Amniotic epithelial cell (primary cell): ENCODE measurements around the gene IFNAR1.
A peak's percentile ranks its signal among the peaks of the same experiment; 100 is the strongest.
"Not testable (repeated sequence)": the region's sequence is repeated elsewhere in the genome, so short reads cannot be mapped to it uniquely, and the experiment has no call there.

Experiments used
- DNase-seq: peaks from one replicate; pipeline ENCODE4 v3.0.0-alpha.2; 2010; ENCODE audit warnings: low read depth

Gene IFNAR1

DNA sequence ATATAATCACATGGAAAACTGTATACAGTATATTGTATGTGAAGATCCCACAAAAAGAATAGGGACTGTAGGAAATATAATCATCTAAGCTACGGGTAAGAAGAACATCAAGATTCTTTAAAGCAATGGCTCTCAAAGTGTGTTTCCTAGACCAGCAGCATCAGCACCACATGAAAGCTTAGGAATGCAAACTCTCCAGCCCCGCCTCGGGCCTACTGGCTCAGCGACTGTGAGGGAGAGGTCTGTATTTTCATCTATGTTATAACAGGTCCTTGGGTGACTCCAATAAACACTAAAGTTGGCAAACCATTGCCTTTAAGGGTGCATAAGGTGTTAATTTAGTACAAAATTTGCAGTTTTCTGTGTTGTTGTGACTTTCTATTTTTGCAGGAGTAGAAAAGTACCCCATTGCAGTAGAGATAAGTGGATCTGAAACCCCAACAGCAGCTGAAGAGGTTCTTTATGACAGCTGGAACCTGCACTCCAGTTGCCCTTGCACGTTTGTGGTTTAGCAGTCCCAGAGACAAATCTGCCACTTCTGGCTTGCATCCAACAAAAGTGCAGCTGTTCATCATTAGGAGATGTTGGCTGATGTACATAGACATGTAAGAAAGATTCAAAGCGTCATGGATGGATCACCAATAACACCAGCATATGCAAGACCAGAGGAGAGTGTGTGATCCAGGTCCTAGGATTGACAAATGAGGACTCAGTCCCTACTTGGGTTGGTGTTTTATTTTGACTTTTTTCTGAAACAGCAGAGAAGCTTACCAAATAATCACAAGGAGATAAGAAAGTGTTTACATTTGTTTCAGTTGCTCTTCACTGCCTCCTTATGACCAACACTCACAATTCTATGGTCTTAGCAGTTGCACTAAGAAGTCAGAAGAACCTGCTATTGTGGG lies 15.9 kb upstream of the IFNAR1 start:
- DNase-seq, result peak; percentile 43

GRCh38 chr21:33309778-33310177 lies 15.0 kb upstream of the IFNAR1 start:
- no peak for DNase-seq

DNA sequence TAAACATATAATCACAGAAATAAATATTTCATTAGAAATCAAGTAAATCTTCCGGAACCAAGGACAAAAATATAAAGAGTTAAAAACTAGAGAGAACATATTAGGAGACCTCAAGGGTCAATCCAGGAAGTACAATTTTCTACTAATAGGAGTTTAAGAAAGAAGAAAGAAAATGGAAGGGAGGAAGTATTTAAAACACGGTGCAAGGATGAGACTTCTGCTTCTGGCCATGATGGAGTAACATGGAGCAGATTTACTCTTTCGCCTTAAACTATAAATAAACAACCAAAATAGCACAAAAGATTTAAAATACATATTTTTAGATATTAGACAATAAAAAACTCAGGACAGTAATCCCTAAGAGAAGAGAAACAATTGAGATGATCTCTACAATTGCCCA lies 12.6 kb upstream of the IFNAR1 start:
- DNase-seq, result no peak

GRCh38 chr21:33313183-33313582 lies 11.6 kb upstream of the IFNAR1 start:
- DNase-seq, result no peak

GRCh38 chr21:33313611-33314010 lies 11.2 kb upstream of the IFNAR1 start:
- no peak for DNase-seq

GRCh38 chr21:33314111-33314510 lies 10.7 kb upstream of the IFNAR1 start:
- peak; percentile 93 for DNase-seq

DNA sequence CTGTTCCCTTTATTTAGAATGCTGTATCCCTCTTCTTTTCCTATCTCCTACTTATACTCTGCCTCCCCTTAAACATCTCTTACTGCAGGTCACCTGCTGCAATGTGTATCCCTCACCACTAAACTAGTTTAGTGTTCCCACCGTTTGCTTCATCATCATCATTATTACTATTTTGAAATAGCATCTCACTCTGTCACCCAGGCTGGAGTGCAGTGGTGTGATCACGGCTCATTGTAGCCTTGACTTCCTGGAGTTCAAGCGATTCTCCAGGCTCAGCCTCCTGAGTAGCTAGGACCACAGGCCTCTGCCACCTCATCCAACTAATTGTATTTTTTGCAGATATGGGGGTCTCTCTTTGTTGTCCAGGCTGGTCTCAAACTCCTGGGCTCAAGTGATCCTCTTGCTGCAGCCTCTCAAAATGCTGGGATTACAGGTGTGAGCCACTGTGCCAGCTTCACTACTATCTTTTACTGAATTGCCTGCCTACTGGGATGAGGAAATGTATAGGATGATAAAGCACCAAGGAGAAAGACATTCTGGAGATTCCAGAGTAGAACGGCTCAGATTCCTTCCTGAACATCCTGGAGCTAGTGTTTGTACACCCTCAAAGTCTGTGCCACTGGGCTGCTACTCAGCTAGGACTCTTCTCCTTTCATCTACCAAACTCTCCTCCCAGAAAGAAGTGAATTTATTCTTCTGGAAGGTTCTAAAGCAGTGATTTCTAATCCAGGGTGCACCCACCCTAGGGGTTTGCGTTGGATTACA lies 8.6 kb upstream of the IFNAR1 start:
- DNase-seq, result no peak

GRCh38 chr21:33317145-33317544 lies 7.6 kb upstream of the IFNAR1 start:
- DNase-seq, result no peak

DNA sequence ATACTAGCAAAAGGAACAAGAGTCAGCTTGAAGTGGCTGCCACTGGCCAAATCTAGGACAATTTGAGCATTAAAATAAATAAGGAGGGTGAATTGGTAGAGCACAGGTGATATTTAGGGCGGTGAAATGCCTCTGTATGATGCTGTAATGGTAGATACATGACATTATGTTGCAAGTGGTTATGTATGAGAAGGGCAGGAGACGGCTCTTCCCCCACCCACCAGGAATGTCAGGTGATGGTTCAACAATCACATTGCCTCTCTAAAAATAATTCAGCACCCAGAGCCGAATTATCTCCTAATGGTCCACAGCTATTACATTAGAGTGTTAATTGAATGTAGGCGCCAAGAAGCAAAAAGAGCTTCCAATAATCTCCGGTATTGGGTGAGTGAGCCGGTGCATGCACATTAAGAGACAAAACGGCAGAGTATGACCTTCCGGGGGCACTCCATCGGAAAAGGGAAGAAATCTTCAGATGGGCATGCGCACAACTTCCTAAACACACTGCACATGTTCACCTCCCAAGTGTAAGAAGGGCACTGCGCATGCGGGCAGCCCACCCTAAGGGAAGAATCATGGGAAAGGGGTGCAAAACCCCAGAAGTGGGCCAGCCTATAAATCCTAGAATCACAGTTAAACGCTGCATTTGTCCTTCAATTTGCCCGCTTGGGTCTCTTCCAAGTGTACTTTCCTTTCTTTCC lies 6.8 kb upstream of the IFNAR1 start:
- DNase-seq, result no peak

DNA sequence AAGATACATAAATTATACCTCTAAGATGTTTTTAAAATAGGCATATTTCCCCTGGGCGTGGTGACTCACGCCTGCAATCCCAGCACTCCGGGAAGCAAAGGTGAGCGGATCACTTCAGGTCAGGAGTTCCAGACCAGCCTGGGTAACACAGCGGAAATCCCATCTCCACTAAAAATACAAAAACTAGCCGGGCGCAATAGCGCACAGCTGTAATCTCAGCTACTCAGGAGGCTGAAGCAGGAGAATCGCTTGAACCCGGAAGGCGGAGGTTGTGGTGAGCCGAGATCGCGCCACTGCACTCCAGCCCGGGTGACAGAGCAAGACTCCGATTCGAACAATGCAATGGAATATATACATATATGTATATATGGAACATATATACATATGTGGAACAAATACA lies 3.8 kb upstream of the IFNAR1 start:
- DNase-seq, result not testable (repeated sequence)

DNA sequence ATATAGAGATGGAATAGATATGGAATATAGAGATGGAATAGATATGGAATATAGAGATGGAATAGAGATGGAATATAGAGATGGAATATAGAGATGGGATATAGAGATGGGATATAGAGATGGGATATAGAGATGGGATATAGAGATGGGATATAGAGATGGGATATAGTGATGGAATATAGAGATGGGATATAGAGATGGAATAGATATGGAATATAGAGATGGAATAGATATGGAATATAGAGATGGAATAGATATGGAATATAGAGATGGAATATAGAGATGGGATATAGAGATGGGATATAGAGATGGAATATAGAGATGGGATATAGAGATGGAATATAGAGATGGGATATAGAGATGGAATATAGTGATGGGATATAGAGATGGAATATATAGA lies 1.2 kb upstream of the IFNAR1 start:
- not testable (repeated sequence) for DNase-seq

DNA sequence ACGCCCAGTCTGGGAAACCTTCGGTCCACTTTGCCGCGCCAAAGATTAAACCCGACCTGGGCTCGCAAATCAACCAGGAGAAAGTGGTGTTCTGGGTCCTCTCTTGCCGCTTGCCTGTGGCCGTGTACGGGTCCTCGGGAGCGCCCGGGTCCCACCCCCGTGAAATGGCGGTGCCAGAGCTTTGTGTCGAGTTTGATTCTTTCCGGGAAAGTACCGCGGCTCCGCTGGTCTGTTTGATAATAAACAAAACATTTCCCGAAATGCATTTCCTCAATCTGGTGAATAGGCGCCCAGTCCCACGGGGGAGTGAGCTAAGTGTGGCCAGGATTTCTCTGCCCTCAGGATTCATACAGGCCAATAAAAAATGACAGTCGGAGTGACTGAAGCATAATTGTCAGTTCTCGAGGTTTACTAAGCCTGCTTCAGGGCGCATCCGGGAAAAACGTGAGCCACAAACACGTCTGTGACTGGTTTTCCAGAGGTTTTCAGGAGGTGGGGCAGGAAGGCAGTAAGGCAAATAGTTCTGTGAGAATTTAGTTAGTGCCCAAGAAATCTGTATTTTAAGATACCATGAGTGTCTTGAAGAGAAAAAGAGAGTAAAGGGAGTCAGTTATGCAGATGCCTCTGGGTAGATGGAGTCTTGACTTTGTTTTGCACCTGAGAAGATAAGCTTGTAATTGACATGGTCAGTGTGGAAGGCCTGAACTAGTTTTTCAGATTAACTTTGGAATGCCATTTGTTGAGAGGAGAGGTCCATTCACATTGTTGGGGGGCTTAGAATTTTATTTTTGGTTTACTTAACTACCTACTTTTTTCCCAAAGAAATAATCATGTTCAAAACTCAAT lies 675 bp downstream of the IFNAR1 start:
- peak; percentile 73 for DNase-seq

DNA sequence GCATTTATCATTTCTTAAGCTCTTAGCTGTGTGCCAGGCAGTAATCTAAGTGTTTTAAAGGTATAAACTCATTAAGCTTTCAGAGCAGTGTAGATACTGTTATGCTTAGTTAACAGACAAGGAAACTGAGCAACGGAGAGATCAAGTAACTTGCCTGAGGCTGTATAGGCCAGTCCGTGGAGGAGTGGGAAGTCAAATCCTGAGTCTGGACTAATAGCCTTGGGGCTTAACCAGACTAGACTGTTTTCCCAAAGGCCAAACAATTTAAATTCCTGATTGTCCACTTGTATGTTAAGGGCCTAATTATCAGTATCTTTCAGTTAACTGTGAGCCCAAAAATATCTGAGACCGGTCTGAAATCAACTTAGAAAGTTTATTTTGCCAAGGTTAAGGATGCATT lies 2.6 kb downstream of the IFNAR1 start:
- DNase-seq, result no peak

GRCh38 chr21:33327792-33328433 lies 3.1 kb downstream of the IFNAR1 start:
- DNase-seq, result no peak

DNA sequence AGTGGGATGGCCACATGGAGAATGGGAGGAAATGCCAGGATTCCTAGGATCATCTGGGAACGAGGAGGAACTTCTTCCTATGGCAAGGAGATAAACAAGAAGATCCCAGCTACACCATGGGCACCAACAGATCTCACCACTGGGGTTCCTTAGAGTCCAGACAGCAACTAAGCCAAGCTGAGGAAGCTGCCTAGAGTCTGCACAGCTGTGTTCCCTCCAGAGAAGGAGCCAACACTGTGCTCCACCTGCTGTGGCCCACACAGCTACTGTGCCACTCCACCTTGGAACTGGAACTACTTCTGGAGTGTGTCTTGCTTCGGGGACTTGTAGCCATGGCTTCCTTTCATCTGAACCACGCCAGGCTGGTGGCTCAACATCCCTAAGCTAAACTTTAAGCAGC lies 6.0 kb downstream of the IFNAR1 start:
- no peak for DNase-seq

DNA sequence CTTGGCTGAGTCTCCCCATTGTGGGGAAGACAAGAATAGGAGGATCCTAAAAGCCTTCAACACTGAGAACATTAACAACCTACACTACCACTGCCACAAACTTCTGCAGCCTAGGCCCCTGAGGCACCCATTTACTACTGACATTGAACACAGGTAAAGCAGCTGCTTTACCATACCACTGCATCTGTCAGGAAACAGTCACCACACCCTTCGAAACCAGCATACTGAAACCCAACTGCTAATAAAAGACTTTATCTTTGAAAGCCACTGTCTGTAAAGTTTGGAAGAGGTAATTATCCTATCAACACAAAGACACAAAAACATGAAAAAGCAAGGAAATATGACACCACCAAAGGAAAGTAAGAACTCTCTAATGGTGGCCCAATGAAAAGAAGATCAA lies 7.4 kb downstream of the IFNAR1 start:
- DNase-seq, result no peak

DNA sequence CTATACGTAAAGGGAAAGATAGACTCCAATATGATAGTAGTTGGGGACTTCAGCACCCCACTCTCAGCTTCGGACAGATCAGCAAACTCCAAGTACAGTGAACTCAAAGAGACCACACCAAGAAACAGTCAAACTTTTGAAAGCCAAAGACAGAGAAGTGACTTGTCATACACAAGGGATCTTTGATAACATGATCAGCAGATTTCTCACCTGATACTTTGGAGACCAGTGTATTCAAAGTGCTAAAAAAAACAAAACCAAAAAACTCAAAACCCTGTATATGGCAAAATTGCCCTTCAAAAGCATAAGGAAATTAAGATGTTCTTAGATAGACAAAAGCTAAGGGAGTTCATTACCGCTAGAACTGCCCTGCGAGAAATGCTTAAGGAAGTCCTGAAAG lies 9.4 kb downstream of the IFNAR1 start:
- DNase-seq, result no peak

DNA sequence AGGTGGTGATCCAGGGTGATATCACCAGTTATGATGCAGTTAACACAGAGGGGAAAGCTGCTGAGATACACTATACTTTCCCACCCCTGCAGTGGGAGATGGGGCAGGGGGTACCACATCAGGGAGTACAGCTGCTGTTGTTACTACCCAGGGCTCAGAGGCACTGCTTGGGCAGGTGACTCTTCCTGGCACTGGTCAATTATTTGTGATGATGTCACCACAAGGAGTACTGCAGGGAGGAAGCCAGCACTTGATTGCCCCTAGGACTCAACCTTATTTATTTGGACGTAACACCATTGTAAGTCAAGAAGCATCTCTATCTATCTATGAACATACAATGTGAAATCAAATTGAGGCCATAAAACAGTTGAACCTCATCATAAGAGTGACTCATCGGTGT lies 10.1 kb downstream of the IFNAR1 start:
- no peak for DNase-seq

DNA sequence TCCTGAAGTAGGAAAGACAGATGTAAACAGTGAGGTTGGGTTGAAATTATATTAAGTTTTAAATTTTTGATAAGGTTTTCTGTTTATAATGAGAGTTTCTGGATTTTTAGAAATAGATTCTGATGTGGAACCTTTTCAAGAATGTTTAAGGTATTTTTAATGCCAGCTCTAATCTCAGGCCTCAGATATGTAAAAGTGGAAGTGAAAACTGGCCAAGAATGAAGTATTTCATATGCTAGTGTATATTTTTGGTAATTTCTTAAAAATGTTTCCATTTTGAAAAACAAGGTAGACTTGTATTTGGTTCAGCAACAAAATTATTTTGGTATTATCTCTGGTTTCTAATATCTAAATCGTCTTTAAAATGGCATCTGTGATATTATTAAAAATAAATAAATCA lies 14.4 kb downstream of the IFNAR1 start:
- no peak for DNase-seq

DNA sequence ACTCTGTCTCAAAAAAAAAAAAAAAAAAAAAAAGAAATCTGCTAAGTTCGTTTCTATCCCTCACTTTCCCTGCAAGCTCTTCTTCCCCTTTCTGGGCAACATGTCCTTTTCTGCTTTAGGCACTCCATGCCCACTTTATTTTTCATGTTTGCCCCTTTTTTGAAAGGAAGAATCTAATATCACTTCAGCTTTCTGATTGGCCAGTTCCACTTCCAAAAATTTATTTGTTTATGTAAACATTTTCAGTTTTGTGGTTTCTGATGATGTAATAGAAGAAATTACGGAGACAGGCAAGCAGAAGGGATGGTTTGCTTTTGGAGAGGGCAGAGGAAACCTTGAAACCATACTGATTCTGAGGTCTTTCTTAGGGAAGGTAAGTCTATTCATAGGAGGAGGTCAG lies 15.1 kb downstream of the IFNAR1 start:
- DNase-seq, result peak; percentile 16

DNA sequence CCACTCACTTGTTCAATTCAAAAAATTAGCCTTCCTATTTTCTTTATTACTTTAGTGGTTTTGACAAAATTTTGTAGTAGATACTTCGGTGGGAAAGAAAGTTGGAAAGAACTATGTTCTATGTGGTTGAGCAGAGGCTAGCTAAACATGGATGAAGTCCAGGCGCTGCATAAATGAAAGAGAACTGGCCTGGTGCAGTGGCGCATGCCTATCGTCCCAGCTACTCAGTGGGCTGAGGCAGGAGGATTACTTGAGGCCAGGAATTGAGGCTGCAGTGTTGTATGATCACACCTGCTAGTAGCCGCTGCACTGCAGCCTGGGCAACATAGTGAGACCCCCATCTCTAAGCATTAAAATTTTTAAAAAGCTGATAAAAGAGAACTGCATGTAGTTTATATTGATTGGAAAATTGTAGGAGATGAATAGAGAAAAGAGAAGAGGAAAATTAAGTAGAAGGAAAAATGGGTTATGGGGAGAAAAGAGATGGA lies 21.0 kb downstream of the IFNAR1 start:
- no peak for DNase-seq
